ENCODE measurements around the gene MPRIP. TPM values are rescaled to one million over a fixed set of nuclear protein-coding genes. Genes with fewer than 3 reads are reported as not detected.

The MPRIP gene
- total RNA-seq, 1 donor from 2014 or later = 863 TPM

DNA sequence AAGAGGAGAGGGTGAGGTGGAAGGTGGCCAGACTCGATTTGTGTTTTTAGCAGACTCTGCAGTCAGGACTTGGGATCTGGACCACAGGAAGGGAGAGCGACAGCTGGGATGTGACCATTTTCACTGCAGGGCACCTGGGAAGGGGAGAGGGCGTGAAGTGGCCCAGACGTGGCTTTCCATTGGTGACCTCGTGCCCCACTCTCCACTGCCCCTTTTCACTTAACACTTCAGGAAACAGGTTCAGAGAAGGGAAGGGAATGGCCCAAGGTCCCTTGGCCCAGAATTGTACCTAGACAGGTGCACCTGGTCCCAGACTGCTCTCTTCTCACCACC, 22.9 kb upstream of the MPRIP start:
- no peak overlapping the region for H3K4me3 Mint-ChIP-seq (ENCODE audit: unreplicated experiment)
- DNase-seq = no peak

DNA sequence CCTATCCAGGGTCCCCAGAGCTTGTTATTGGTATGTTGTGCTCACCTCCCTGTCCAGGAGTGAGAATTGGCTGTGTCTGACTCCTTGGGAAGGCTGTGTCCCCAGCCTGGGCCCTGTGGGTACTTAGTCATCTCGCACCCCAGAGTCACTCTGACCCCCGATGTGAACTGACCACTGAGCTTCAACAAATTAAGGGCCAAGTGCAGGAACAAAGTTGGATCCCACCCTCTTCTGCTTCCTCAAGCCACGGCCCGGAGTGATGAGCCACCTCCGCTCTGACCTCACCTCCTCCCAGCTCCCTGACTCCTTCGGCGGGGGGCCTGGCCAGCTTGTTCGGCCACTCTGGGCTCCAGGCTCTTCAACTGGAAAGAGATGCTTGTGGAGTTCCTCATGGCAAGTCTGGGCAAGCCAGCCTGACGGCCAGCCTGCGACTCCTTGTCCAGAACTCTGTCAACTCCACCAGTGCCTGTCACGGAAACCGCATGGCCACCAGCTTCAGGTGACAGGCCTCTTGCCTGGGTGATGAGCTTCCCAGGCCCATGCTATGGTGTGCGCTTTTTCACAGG, 22.3 kb upstream of the MPRIP start:
- Mint-ChIP-seq H3K27ac (ENCODE audit: unreplicated experiment) (peak overlapping the region; percentile 43), H3K27me3 (ENCODE audit: unreplicated experiment) (peaks cover 4% of the 10 kb centered on the region), H3K4me1 (ENCODE audit: low read depth, unreplicated experiment) (peaks cover 4% of the 10 kb centered on the region), H3K36me3 (ENCODE audit: unreplicated experiment) (no peaks in the 10 kb centered on the region), H3K9me3 (ENCODE audit: unreplicated experiment) (peaks cover 2% of the 10 kb centered on the region), H3K4me3 (ENCODE audit: unreplicated experiment) (no peak overlapping the region)
- DNase-seq = no peak
- TF ChIP-seq CTCF (IDR thresholded peaks at IDR 0.05; ENCODE audit: partially characterized antibody, unreplicated experiment) = no peak

More for the DNA sequence above, 22.9 kb upstream of the MPRIP start:
- Mint-ChIP-seq H3K36me3 (ENCODE audit: unreplicated experiment) (no peaks in the 10 kb centered on the region), H3K27ac (ENCODE audit: unreplicated experiment) (no peak overlapping the region), H3K27me3 (ENCODE audit: unreplicated experiment) (peaks cover 8% of the 10 kb centered on the region), H3K4me1 (ENCODE audit: low read depth, unreplicated experiment) (peaks cover 4% of the 10 kb centered on the region), H3K9me3 (ENCODE audit: unreplicated experiment) (peaks cover 2% of the 10 kb centered on the region)
- no peak for TF ChIP-seq CTCF (IDR thresholded peaks at IDR 0.05; ENCODE audit: partially characterized antibody, unreplicated experiment)

GRCh38 chr17:17020821-17021193, 21.4 kb upstream of the MPRIP start:
- Mint-ChIP-seq H3K9me3 (ENCODE audit: unreplicated experiment) (peaks cover 2% of the 10 kb centered on the region), H3K27me3 (ENCODE audit: unreplicated experiment) (peaks cover 3% of the 10 kb centered on the region), H3K27ac (ENCODE audit: unreplicated experiment) (no peak overlapping the region), H3K4me1 (ENCODE audit: low read depth, unreplicated experiment) (peaks cover 5% of the 10 kb centered on the region), H3K4me3 (ENCODE audit: unreplicated experiment) (no peak overlapping the region), H3K36me3 (ENCODE audit: unreplicated experiment) (no peaks in the 10 kb centered on the region)
- no peak for TF ChIP-seq CTCF (IDR thresholded peaks at IDR 0.05; ENCODE audit: partially characterized antibody, unreplicated experiment)
- DNase-seq = no peak

- peaks cover 6% of the 10 kb centered on the region for H3K4me1 Mint-ChIP-seq (ENCODE audit: low read depth, unreplicated experiment)
- peaks cover 2% of the 10 kb centered on the region for H3K9me3 Mint-ChIP-seq (ENCODE audit: unreplicated experiment)
- no peak for DNase-seq
- H3K4me3 Mint-ChIP-seq (ENCODE audit: unreplicated experiment) = no peak overlapping the region
- TF ChIP-seq CTCF (IDR thresholded peaks at IDR 0.05; ENCODE audit: partially characterized antibody, unreplicated experiment) = no peak
- no peaks in the 10 kb centered on the region for H3K36me3 Mint-ChIP-seq (ENCODE audit: unreplicated experiment)
- H3K27ac Mint-ChIP-seq (ENCODE audit: unreplicated experiment) = no peak overlapping the region
- H3K27me3 Mint-ChIP-seq (ENCODE audit: unreplicated experiment) = peaks cover 4% of the 10 kb centered on the region
Observed at GRCh38 chr17:17021194-17021863, 20.9 kb upstream of the MPRIP start.

DNA sequence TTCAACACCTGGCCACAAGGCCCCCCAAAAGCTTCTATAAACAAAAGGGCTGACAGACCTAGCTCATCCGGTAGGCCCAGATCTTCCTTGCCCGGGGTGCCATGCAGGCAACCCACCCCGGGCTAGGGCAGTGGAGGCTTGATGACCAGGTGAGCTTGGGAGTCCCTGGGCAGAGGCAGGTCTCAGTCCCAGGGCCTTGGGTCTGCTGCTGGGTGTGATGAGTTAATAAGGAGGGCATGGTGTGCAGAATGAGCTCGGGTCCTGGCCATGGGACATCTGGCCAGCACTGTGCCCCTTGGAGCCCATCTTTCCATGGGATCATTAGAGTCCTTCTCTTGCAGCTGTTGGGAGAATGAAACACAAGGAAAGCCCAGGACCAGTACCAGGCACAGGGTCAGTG, 20.2 kb upstream of the MPRIP start:
- Mint-ChIP-seq H3K27me3 (ENCODE audit: unreplicated experiment) (peaks cover 4% of the 10 kb centered on the region), H3K4me1 (ENCODE audit: low read depth, unreplicated experiment) (peaks cover 6% of the 10 kb centered on the region), H3K36me3 (ENCODE audit: unreplicated experiment) (no peaks in the 10 kb centered on the region), H3K4me3 (ENCODE audit: unreplicated experiment) (no peak overlapping the region), H3K9me3 (ENCODE audit: unreplicated experiment) (peaks cover 2% of the 10 kb centered on the region), H3K27ac (ENCODE audit: unreplicated experiment) (no peak overlapping the region)
- DNase-seq = no peak
- no peak for TF ChIP-seq CTCF (IDR thresholded peaks at IDR 0.05; ENCODE audit: partially characterized antibody, unreplicated experiment)
